ENCODE results near the gene TOX2.

The TOX2 gene

DNA sequence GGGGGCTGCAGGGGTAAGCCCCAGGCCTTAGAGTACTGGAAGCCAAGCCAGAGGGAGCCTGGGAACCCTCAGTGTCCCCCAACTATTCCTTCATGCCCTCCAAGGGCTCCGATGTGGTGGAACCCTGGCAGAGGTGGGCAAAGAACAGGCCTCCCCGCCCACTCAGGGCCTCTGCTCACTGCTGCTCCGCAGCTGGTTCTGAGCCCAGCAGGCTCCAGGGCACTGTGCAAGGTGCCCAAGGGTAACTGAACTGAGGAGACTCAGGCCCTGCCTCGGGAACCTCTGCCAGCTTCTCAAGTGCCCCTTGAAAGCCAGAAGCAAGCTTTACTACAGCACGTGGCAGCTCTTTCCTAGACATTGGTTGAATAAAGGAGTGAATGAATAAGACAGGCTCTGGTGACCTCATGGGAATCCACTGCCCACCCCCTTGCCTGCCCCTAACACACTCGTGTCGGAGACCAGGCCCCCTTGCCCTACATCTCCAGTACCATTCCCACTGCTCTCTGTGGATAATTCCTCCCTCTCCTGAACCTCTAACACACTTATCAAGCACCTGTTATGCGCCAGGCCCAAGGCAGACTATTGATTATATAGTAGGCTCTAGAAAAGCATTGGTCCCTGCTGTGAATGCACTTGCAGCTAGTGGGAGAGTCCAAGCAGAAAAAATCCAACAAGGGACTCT lies 55.0 kb downstream of the TOX2 start:
- Mint-ChIP-seq H3K36me3 (ENCODE audit: low read depth) (no peaks in the 10 kb centered on the region), H3K4me3 (no peak overlapping the region), H3K27ac (no peak overlapping the region), H3K9me3 (no peaks in the 10 kb centered on the region), H3K27me3 (ENCODE audit: low read depth) (peaks cover 5% of the 10 kb centered on the region), H3K4me1 (no peaks in the 10 kb centered on the region)
- TF ChIP-seq, protein P1, sequence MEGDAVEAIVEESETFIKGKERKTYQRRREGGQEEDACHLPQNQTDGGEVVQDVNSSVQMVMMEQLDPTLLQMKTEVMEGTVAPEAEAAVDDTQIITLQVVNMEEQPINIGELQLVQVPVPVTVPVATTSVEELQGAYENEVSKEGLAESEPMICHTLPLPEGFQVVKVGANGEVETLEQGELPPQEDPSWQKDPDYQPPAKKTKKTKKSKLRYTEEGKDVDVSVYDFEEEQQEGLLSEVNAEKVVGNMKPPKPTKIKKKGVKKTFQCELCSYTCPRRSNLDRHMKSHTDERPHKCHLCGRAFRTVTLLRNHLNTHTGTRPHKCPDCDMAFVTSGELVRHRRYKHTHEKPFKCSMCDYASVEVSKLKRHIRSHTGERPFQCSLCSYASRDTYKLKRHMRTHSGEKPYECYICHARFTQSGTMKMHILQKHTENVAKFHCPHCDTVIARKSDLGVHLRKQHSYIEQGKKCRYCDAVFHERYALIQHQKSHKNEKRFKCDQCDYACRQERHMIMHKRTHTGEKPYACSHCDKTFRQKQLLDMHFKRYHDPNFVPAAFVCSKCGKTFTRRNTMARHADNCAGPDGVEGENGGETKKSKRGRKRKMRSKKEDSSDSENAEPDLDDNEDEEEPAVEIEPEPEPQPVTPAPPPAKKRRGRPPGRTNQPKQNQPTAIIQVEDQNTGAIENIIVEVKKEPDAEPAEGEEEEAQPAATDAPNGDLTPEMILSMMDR (IDR thresholded peaks at IDR 0.05; ENCODE audit: unreplicated experiment in 3 of 3) = no peak

DNA sequence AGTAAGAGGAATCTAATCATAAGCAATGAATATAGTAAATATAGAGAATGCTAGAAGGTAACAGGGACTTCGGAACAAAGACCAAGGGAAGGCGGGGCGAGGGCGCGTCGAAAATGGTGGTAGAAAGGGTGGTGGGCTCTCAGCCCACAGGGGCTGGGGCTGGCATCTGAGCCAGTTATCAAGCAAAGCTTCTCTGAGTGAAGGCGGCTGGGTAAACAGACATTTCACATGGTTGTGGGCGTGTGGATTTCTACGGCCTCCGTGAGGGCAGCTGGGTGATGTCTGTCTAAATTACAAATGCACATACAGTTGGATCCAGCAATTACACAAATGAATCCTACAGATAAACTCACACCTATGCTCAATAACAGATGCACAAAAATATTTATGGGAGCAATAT lies 56.6 kb downstream of the TOX2 start:
- Mint-ChIP-seq H3K27ac (no peak overlapping the region), H3K9me3 (no peaks in the 10 kb centered on the region), H3K36me3 (ENCODE audit: low read depth) (no peaks in the 10 kb centered on the region), H3K27me3 (ENCODE audit: low read depth) (no peaks in the 10 kb centered on the region), H3K4me3 (no peak overlapping the region), H3K4me1 (no peaks in the 10 kb centered on the region)
- TF ChIP-seq, protein P1 (IDR thresholded peaks at IDR 0.05; ENCODE audit: unreplicated experiment in 3 of 3) = no peak

DNA sequence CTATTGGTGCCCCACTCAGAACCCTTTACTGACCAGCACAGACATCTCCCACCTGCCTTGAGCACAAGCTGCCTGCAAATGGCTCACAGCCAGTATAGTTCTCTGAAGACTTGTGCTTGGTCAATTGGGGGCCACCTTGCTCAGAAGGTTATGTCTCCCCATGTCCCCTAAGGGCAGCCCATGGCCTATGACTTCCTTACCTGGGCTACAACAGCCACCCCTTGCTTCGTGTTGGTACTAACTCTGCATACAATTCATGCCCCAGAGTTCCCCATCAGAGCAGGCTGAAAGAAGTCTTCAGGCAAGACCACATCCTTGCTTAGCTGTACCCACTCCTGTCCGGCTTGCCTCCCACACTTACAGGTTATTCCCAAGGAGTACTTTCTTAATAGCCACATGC lies 57.4 kb downstream of the TOX2 start:
- no peaks in the 10 kb centered on the region for H3K36me3 Mint-ChIP-seq (ENCODE audit: low read depth)
- TF ChIP-seq, protein P1 (IDR thresholded peaks at IDR 0.05; ENCODE audit: unreplicated experiment in 3 of 3) = no peak
- H3K27me3 Mint-ChIP-seq (ENCODE audit: low read depth) = no peaks in the 10 kb centered on the region
- H3K27ac Mint-ChIP-seq = no peak overlapping the region
- H3K9me3 Mint-ChIP-seq = no peaks in the 10 kb centered on the region
- H3K4me3 Mint-ChIP-seq = no peak overlapping the region
- H3K4me1 Mint-ChIP-seq = no peaks in the 10 kb centered on the region

DNA sequence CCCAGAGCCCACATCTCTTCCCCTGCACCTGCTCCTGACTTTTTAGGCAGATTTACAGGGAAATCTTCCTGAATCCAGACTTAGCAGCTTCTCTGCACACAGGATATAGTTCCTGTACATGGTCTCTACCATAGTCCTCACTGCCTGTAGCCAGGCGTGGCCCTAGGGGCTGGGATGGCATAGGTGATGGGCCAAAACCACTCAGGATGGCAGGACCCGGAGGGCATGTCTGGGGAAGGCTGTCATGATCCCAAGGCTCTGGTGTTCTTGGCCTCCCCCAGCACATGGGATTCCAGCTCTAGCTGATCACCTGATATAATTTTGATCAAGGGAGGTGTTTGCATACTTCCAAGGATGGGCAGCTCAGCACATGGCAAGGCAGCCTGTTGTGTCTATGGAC lies 58.0 kb downstream of the TOX2 start:
- Mint-ChIP-seq H3K27ac (no peak overlapping the region), H3K36me3 (ENCODE audit: low read depth) (no peaks in the 10 kb centered on the region), H3K27me3 (ENCODE audit: low read depth) (peaks cover 1% of the 10 kb centered on the region), H3K9me3 (no peaks in the 10 kb centered on the region), H3K4me1 (no peaks in the 10 kb centered on the region), H3K4me3 (no peak overlapping the region)
- TF ChIP-seq, protein P1 (IDR thresholded peaks at IDR 0.05; ENCODE audit: unreplicated experiment in 3 of 3) = no peak

DNA sequence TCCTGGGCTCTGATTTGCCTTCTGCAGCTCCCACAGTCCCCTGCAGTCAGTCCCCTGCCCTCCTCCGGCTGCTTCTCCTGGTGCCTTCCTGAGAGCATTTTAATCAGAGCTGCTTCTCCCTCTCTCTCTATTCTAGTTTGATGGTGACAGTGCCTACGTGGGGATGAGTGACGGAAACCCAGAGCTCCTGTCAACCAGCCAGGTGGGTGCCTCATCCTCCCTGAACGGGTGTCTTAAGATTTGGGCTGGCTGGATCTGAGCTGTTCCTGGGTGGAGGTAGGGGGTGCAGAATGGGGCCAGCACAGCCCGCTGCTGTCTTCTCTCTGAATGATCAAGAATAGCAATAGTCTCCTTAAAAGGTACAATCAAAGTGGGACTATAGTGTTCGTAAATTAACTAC lies 58.6 kb downstream of the TOX2 start:
- peaks cover 3% of the 10 kb centered on the region for H3K27me3 Mint-ChIP-seq (ENCODE audit: low read depth)
- TF ChIP-seq, protein P1 (IDR thresholded peaks at IDR 0.05; ENCODE audit: unreplicated experiment in 3 of 3) = no peak
- H3K4me3 Mint-ChIP-seq = no peak overlapping the region
- no peak overlapping the region for H3K27ac Mint-ChIP-seq
- no peaks in the 10 kb centered on the region for H3K4me1 Mint-ChIP-seq
- no peaks in the 10 kb centered on the region for H3K36me3 Mint-ChIP-seq (ENCODE audit: low read depth)
- no peaks in the 10 kb centered on the region for H3K9me3 Mint-ChIP-seq
